OCI-LY1 (cell line): Measurements from ENCODE around the gene DYNC1H1.

Experiments
- CTCF ChIP-seq: fragments of 200-600 bp; sonication (generic), shearing (Covaris generic); IDR thresholded peaks from 2 replicates; pipeline ENCODE4 v1.5.1; 2017; ENCODE audit warnings: mild to moderate bottlenecking, antibody characterized with exemption, low read length, moderate library complexity, mixed read lengths
- EZH2 ChIP-seq: fragments of 200-600 bp; sonication (generic), shearing (Covaris generic); IDR thresholded peaks from 2 replicates; pipeline ENCODE4 v1.8.0; 2017; ENCODE audit warnings: borderline replicate concordance, mixed run types, mild to moderate bottlenecking, antibody characterized with exemption, low read length, moderate library complexity, mixed read lengths

- TF ChIP-seq CTCF = no peak
- no peak for TF ChIP-seq EZH2
Observed at GRCh38 chr14:102047808-102048540, 83.6 kb downstream of the DYNC1H1 start.
